Neural progenitor cell (in vitro differentiated cells): Measurements from ENCODE around the gene HSBP1L1. TPM values are rescaled to one million over a fixed set of nuclear protein-coding genes. Genes with fewer than 3 reads are reported as not detected.

ENCODE experiments used
- DNase-seq: peaks from one replicate; pipeline ENCODE4 v3.0.0-alpha.2; 2016; ENCODE audit warnings: low spot score
- H2AFZ ChIP-seq: fragments of 200-600 bp; sonication (generic); replicated peaks from 2 replicates; pipeline ENCODE4 v1.6.1; 2016; ENCODE audit warnings: antibody characterized with exemption
- H3F3A ChIP-seq: fragments of 200-600 bp; sonication (generic); 2 replicates; pipeline ENCODE4 v1.6.1; 2016; ENCODE audit warnings: antibody characterized with exemption, low read depth
- H3K27ac ChIP-seq: fragments of 200-600 bp; sonication (generic); 2 replicates; pipeline ENCODE4 v1.5.1; 2016; ENCODE audit warnings: mild to moderate bottlenecking
- H3K27me3 ChIP-seq: fragments of 200-600 bp; sonication (generic); 2 replicates; pipeline ENCODE4 v1.6.1; 2016; ENCODE audit warnings: mild to moderate bottlenecking, moderate library complexity
- H3K36me3 ChIP-seq: fragments of 200-600 bp; sonication (generic); 2 replicates; pipeline ENCODE4 v1.5.1; 2016
- H3K4me1 ChIP-seq: fragments of 200-600 bp; sonication (generic); 2 replicates; pipeline ENCODE4 v1.6.1; 2016; ENCODE audit warnings: mixed run types
- H3K4me2 ChIP-seq: fragments of 200-600 bp; sonication (generic); 2 replicates; pipeline ENCODE4 v1.6.1; 2016
- H3K4me3 ChIP-seq: fragments of 200-600 bp; sonication (generic); 2 replicates; pipeline ENCODE4 v1.5.1; 2016
- H3K79me2 ChIP-seq: fragments of 200-600 bp; sonication (generic); 2 replicates; pipeline ENCODE4 v1.6.1; 2016; ENCODE audit warnings: low read depth
- H3K9ac ChIP-seq: fragments of 200-600 bp; sonication (generic); 2 replicates; pipeline ENCODE4 v1.6.1; 2016
- H3K9me3 ChIP-seq: fragments of 200-600 bp; sonication (generic); 2 replicates; pipeline ENCODE4 v1.5.1; 2016; ENCODE audit warnings: low read depth
- H4K20me1 ChIP-seq: fragments of 200-600 bp; sonication (generic); 2 replicates; pipeline ENCODE4 v1.6.1; 2016; ENCODE audit warnings: low read depth
- H3K27ac Mint-ChIP-seq: 3 replicates; pipeline ENCODE4 v1.8.0; 2021; ENCODE audit warnings: mixed read lengths
- H3K27me3 Mint-ChIP-seq: 2 replicates; pipeline ENCODE4 v1.8.0; 2022; ENCODE audit warnings: low read depth, mild to moderate bottlenecking, inconsistent platforms, moderate library complexity, mixed read lengths; ENCODE audit not compliant: insufficient read depth
- H3K36me3 Mint-ChIP-seq: 3 replicates; pipeline ENCODE4 v1.8.0; 2021; ENCODE audit warnings: mixed read lengths
- H3K4me1 Mint-ChIP-seq: 3 replicates; pipeline ENCODE4 v1.8.0; 2021; ENCODE audit warnings: mixed read lengths
- H3K4me3 Mint-ChIP-seq: 3 replicates; pipeline ENCODE4 v1.8.0; 2021; ENCODE audit warnings: mild to moderate bottlenecking, moderate library complexity, mixed read lengths
- H3K9me3 Mint-ChIP-seq: 3 replicates; pipeline ENCODE4 v1.8.0; 2020; ENCODE audit warnings: mixed read lengths
- EZH2 ChIP-seq: fragments of 200-600 bp; sonication (generic); IDR thresholded peaks from 2 replicates; pipeline ENCODE4 v1.6.1; 2017; ENCODE audit warnings: antibody characterized with exemption, mild to moderate bottlenecking, moderate library complexity
- EZH2phosphoT487 ChIP-seq: fragments of 200-600 bp; sonication (generic); IDR thresholded peaks from 2 replicates; pipeline ENCODE4 v1.6.1; 2017; ENCODE audit warnings: antibody characterized with exemption
- total RNA-seq: library from RNA; depleted of rRNA; stranded (reverse); fragments of >200 nt; gene quantifications from 2 replicates; pipeline ENCODE4 v1.2.3, GENCODE V29; 2015; ENCODE audit warnings: low replicate concordance
- TF ChIP-seq, protein P1 (sequence below): fragments of 200-600 bp; sonication (generic); IDR thresholded peaks from 2 replicates; pipeline ENCODE4 v1.5.1; 2017; ENCODE audit warnings: antibody characterized with exemption, mild to moderate bottlenecking

HSBP1L1 gene
- total RNA-seq, 1 donor from 2014 or later = not detected

- H3K27ac Mint-ChIP-seq = peak overlapping the region; percentile 31
Observed at GRCh38 chr18:79942211-79942610, 22.2 kb upstream of the HSBP1L1 start.

DNA sequence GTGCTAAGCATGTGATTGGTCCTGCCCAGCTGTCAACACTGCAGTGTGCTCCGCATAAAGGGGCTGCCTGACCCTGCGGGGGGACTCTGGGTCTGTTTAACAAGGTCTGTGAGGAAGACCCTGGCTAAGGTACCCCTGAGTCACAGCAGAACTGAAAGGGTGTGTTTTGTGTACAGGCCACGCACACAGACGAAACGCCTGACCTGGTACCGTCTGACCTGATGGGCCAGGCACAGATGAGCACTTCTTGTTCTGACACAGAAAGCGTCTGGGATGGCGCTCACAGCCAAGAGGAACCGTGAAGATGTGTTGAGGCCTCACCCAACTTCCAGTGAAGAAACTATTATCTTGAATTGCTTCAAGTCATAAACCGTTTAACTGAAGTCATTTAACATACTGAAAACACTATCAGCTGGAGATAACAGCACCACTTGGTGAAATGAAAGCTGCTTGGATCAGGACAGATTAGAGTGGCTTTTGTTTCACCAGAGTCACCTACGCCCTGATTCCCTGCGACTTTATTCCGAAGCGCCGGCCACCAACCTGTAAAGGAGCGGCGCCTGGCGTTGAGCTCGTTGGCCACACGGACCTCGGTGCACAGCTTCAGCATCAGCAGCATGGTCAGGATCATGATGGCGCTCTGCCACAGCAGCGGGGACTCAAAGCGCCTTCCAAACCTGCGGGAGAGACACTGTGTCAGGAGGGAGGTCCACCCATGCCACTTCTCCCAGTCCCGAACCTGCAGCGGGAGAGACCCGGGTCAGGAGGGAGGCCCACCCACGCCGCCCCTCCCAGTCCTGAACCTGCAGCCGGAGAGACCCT is 21.4 kb upstream of the HSBP1L1 start:
- DNase-seq = no peak
- no peaks in the 10 kb centered on the region for H3K36me3 ChIP-seq
- H3K4me2 ChIP-seq = no peak overlapping the region
- TF ChIP-seq EZH2phosphoT487 = no peak
- TF ChIP-seq, protein P1, sequence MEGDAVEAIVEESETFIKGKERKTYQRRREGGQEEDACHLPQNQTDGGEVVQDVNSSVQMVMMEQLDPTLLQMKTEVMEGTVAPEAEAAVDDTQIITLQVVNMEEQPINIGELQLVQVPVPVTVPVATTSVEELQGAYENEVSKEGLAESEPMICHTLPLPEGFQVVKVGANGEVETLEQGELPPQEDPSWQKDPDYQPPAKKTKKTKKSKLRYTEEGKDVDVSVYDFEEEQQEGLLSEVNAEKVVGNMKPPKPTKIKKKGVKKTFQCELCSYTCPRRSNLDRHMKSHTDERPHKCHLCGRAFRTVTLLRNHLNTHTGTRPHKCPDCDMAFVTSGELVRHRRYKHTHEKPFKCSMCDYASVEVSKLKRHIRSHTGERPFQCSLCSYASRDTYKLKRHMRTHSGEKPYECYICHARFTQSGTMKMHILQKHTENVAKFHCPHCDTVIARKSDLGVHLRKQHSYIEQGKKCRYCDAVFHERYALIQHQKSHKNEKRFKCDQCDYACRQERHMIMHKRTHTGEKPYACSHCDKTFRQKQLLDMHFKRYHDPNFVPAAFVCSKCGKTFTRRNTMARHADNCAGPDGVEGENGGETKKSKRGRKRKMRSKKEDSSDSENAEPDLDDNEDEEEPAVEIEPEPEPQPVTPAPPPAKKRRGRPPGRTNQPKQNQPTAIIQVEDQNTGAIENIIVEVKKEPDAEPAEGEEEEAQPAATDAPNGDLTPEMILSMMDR = no peak
- TF ChIP-seq EZH2 = no peak
- no peak overlapping the region for H2AFZ ChIP-seq
- H3K9me3 ChIP-seq = no peaks in the 10 kb centered on the region
- no peak overlapping the region for H3K9ac ChIP-seq
- H3F3A ChIP-seq = no peaks in the 10 kb centered on the region
- no peak overlapping the region for H3K27ac ChIP-seq
- peaks cover 17% of the 10 kb centered on the region for H3K4me1 Mint-ChIP-seq
- peaks cover 26% of the 10 kb centered on the region for H3K36me3 Mint-ChIP-seq
- no peaks in the 10 kb centered on the region for H3K4me1 ChIP-seq
- H3K79me2 ChIP-seq = no peaks in the 10 kb centered on the region
- H3K4me3 Mint-ChIP-seq = no peak overlapping the region
- peaks cover 39% of the 10 kb centered on the region for H4K20me1 ChIP-seq
- no peaks in the 10 kb centered on the region for H3K27me3 ChIP-seq
- no peak overlapping the region for H3K27ac Mint-ChIP-seq
- peaks cover 10% of the 10 kb centered on the region for H3K9me3 Mint-ChIP-seq
- H3K4me3 ChIP-seq = no peak overlapping the region
- peaks cover 2% of the 10 kb centered on the region for H3K27me3 Mint-ChIP-seq

More at GRCh38 chr18:79942211-79942610, 22.2 kb upstream of the HSBP1L1 start:
- H3K4me1 ChIP-seq = no peaks in the 10 kb centered on the region
- no peak overlapping the region for H3K4me3 ChIP-seq
- Mint-ChIP-seq H3K4me3 (no peak overlapping the region), H3K4me1 (peaks cover 17% of the 10 kb centered on the region), H3K9me3 (peaks cover 17% of the 10 kb centered on the region), H3K27me3 (peaks cover 2% of the 10 kb centered on the region), H3K36me3 (peaks cover 33% of the 10 kb centered on the region)
- H4K20me1 ChIP-seq = peaks cover 36% of the 10 kb centered on the region
- no peaks in the 10 kb centered on the region for H3K27me3 ChIP-seq
- no peaks in the 10 kb centered on the region for H3K9me3 ChIP-seq
- no peak overlapping the region for H2AFZ ChIP-seq
- DNase-seq = no peak
- no peak for TF ChIP-seq EZH2
- H3K27ac ChIP-seq = no peak overlapping the region
- H3F3A ChIP-seq = no peaks in the 10 kb centered on the region
- H3K36me3 ChIP-seq = no peaks in the 10 kb centered on the region
- H3K4me2 ChIP-seq = no peak overlapping the region
- H3K79me2 ChIP-seq = no peaks in the 10 kb centered on the region
- H3K9ac ChIP-seq = no peak overlapping the region

DNA sequence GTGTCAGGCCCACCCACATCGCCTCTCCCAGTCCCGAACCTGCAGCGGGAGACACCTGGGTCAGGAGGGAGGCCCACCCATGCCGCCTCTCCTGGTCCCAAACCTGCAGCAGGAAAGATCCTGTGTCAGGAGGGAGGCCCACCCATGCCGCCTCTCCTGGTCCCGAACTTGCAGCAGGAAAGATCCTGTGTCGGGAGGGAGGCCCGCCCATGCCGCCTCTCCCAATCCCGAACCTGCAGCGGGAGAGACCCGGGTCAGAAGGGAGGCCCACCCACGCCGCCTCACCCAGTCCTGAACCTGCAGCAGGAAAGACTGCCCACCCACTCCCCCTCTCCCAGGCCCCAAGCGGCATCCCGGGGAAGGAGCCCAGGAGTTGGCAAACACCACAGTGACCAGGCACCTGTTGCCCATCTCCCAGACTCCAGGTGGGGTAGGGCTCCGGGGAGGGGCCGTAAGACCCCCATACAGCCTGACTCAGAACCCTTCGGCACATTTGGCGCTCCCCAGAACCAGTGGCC is 20.8 kb upstream of the HSBP1L1 start:
- Mint-ChIP-seq H3K36me3 (peaks cover 27% of the 10 kb centered on the region), H3K27ac (no peak overlapping the region), H3K4me3 (no peak overlapping the region), H3K9me3 (peaks cover 7% of the 10 kb centered on the region), H3K4me1 (peaks cover 17% of the 10 kb centered on the region), H3K27me3 (peaks cover 3% of the 10 kb centered on the region)
- H3F3A ChIP-seq = no peaks in the 10 kb centered on the region
- H3K4me2 ChIP-seq = no peak overlapping the region
- DNase-seq = no peak
- no peaks in the 10 kb centered on the region for H3K27me3 ChIP-seq
- H2AFZ ChIP-seq = no peak overlapping the region
- no peak overlapping the region for H3K4me3 ChIP-seq
- TF ChIP-seq, protein P1 = no peak
- no peak for TF ChIP-seq EZH2
- no peak for TF ChIP-seq EZH2phosphoT487
- no peak overlapping the region for H3K27ac ChIP-seq
- H3K9ac ChIP-seq = no peak overlapping the region
- H3K9me3 ChIP-seq = no peaks in the 10 kb centered on the region
- H4K20me1 ChIP-seq = peaks cover 45% of the 10 kb centered on the region
- no peaks in the 10 kb centered on the region for H3K79me2 ChIP-seq
- no peaks in the 10 kb centered on the region for H3K4me1 ChIP-seq
- H3K36me3 ChIP-seq = no peaks in the 10 kb centered on the region
